Heart left ventricle (tissue), 13 donors: Measurements from ENCODE around the gene PLIN4.

Experiments
- CTCF ChIP-seq, 12 donors: fragments of 200-600 bp; sonication (generic) in 4 of 12; IDR thresholded peaks; one replicate each; pipeline versions ENCODE4 v1.5.0 to v1.8.0; 2018 to 2022; ENCODE audit warnings: antibody characterized with exemption in 12 of 12, mild to moderate bottlenecking in 5 of 12
- POLR2A ChIP-seq, 2 donors: fragments of 450-650 bp; IDR thresholded peaks; one replicate each; pipeline ENCODE4 v1.6.1; 2017; ENCODE audit warnings: antibody characterized with exemption in 2 of 2, mild to moderate bottlenecking in 2 of 2, moderate library complexity in 2 of 2
- donor health status: ischemic (EF 13 %, LVEDD 7.1; RV severe dilation, severe dysfunction).
- donor health status: DM: no; HTN: yes; CAD: no.
- donor health status: DM: no; HTN: no; CAD: no.
- donor health status: ischemic (EF 25% LVEDD 6.9; RV normal size, moderate dysfunction).
- donor health status: ischemic (EF 25% LVEDD 5.7; RV mildly dilated, moderate dysfunction).
- donor health status: ischemic (EF 35%, LVEDD 5.7; RV mildly dilated, moderate dysfunction).
- donor health status: nonischemic (EF 11% LVEDD 7.7; RV severe dilation, severe dysfunction).
- donor health status: DM: yes; HTN: yes; CAD: no.
- donor health status: PGD.
- donor health status: ischemic (EF 29% LVEDD 5.4; RV normal size, mild dysfunction).
- donor health status: nonischemic (EF 23%, LVEDD 6.1; RV moderate dilation, normal function).

GRCh38 chr19:4473763-4474513, 44.3 kb downstream of the PLIN4 start:
- TF ChIP-seq CTCF (IDR thresholded peaks at IDR 0.05) = no peak
- no peak for TF ChIP-seq POLR2A (IDR thresholded peaks at IDR 0.05)
